ENCODE results near the gene TBC1D9. TPM values are rescaled to one million over a fixed set of nuclear protein-coding genes. Genes with fewer than 3 reads are reported as not detected.

TBC1D9 gene
- total and polyA plus RNA-seq, 4 donors, result 9.0 to 52.6 (median 24.5) TPM

- TF ChIP-seq CTCF (IDR thresholded peaks at IDR 0.05; ENCODE audit: control extremely low read depth, extremely low read depth), result no peak
- ATAC-seq (ENCODE audit: insufficient read depth, low FRiP score) (peak; percentile 75), DNase-seq (peak in 2 of 3 donors; percentile 84)
- Histone ChIP-seq H3K27ac (ENCODE audit: low read depth in 1 of 2, low read length in 1 of 2) (no peak overlapping the region), H3K36me3 (ENCODE audit: control insufficient read depth in 4 of 4, insufficient read depth in 4 of 4, low read length in 4 of 4) (no peaks in the 10 kb centered on the region), H3K9ac (ENCODE audit: insufficient read depth in 1 of 2, low read length in 2 of 2) (peak overlapping the region in 1 of 2 donors; percentile 8), H3K4me3 (no peak overlapping the region), H3K27me3 (ENCODE audit: control insufficient read depth in 3 of 3, insufficient read depth in 3 of 3, low read length in 2 of 3) (no peaks in the 10 kb centered on the region), H3K4me1 (ENCODE audit: control insufficient read depth in 5 of 5, insufficient read depth in 5 of 5, low read length in 5 of 5) (peaks cover 0 to 12% (median 0%) of the 10 kb centered on the region in 5 donors), H3K9me3 (ENCODE audit: control insufficient read depth in 4 of 4, insufficient read depth in 3 of 4, low read length in 3 of 4) (no peaks in the 10 kb centered on the region)
- 26 to 56% methylated on average over 6 of the region's 6 CpGs for WGBS, 2 donors
These were observed 146.4 kb downstream of the TBC1D9 start for GRCh38 chr4:140609548-140610425.

- H3K9me3 ChIP-seq (ENCODE audit: control insufficient read depth in 4 of 4, insufficient read depth in 3 of 4, low read length in 3 of 4), result no peaks in the 10 kb centered on the region
- no peak overlapping the region for H3K27ac ChIP-seq (ENCODE audit: low read depth in 1 of 2, low read length in 1 of 2)
- DNase-seq, result no peak
- no peak for TF ChIP-seq CTCF (IDR thresholded peaks at IDR 0.05; ENCODE audit: control extremely low read depth, extremely low read depth)
- no peaks in the 10 kb centered on the region for H3K36me3 ChIP-seq (ENCODE audit: control insufficient read depth in 4 of 4, insufficient read depth in 4 of 4, low read length in 4 of 4)
- no peaks in the 10 kb centered on the region for H3K27me3 ChIP-seq (ENCODE audit: control insufficient read depth in 3 of 3, insufficient read depth in 3 of 3, low read length in 2 of 3)
- H3K4me1 ChIP-seq (ENCODE audit: control insufficient read depth in 5 of 5, insufficient read depth in 5 of 5, low read length in 5 of 5), result peaks cover 0 to 12% (median 2%) of the 10 kb centered on the region in 5 donors
- no peak for ATAC-seq (ENCODE audit: insufficient read depth, low FRiP score)
- WGBS, 2 donors, result 89 to 93% methylated on average over 4 of the region's 4 CpGs
- no peak overlapping the region for H3K9ac ChIP-seq (ENCODE audit: insufficient read depth in 1 of 2, low read length in 2 of 2)
- H3K4me3 ChIP-seq, result no peak overlapping the region
These were observed 148.3 kb downstream of the TBC1D9 start for GRCh38 chr4:140607852-140608251.

GRCh38 chr4:140604544-140604943, 151.6 kb downstream of the TBC1D9 start:
- no peaks in the 10 kb centered on the region for H3K36me3 ChIP-seq (ENCODE audit: control insufficient read depth in 4 of 4, insufficient read depth in 4 of 4, low read length in 4 of 4)
- H3K27me3 ChIP-seq (ENCODE audit: control insufficient read depth in 3 of 3, insufficient read depth in 3 of 3, low read length in 2 of 3), result no peaks in the 10 kb centered on the region
- no peak overlapping the region for H3K9ac ChIP-seq (ENCODE audit: insufficient read depth in 1 of 2, low read length in 2 of 2)
- H3K9me3 ChIP-seq (ENCODE audit: control insufficient read depth in 4 of 4, insufficient read depth in 3 of 4, low read length in 3 of 4), result no peaks in the 10 kb centered on the region
- no peak overlapping the region for H3K4me3 ChIP-seq
- no peak overlapping the region for H3K27ac ChIP-seq (ENCODE audit: low read depth in 1 of 2, low read length in 1 of 2)
- DNase-seq (no peak), ATAC-seq (ENCODE audit: insufficient read depth, low FRiP score) (no peak)
- peaks cover 0 to 4% (median 0%) of the 10 kb centered on the region in 5 donors for H3K4me1 ChIP-seq (ENCODE audit: control insufficient read depth in 5 of 5, insufficient read depth in 5 of 5, low read length in 5 of 5)
- 79 to 90% methylated on average over 4 of the region's 4 CpGs for WGBS, 2 donors
- TF ChIP-seq CTCF (IDR thresholded peaks at IDR 0.05; ENCODE audit: control extremely low read depth, extremely low read depth), result no peak
